Fibroblast of skin of abdomen (primary cell): ENCODE measurements around the gene CBR1.
"Not testable (repeated sequence)": the region's sequence is repeated elsewhere in the genome, so short reads cannot be mapped to it uniquely, and the experiment has no call there.

Experiments used
- DNase-seq: peaks from one replicate; pipeline ENCODE4 v3.0.0-alpha.2; 2013

Gene CBR1

GRCh38 chr21:36052860-36053714, 16.7 kb upstream of the CBR1 start:
- no peak for DNase-seq

- no peak for DNase-seq
Observed at GRCh38 chr21:36053715-36054062, 16.1 kb upstream of the CBR1 start.

DNA sequence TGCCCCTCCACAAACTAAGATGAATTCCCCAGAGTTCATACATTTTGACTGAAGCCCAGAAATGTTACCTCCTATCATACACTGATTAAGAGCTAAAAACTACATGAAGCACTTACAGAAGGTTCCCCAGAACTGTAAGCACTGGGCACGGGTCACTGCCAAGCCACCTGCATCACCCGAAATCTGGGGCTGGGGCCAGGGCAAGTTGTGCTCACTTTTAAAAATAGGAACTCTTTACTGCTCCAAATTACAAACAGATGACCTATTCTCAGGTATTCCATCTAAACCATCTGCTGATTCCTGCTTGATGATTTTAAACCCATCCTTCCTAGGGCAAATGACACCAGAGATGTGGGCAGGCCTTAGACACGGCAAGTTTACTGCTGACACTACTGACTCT, 14.3 kb upstream of the CBR1 start:
- DNase-seq = no peak

- DNase-seq = no peak
Observed at GRCh38 chr21:36059823-36060158, 10.0 kb upstream of the CBR1 start.

DNA sequence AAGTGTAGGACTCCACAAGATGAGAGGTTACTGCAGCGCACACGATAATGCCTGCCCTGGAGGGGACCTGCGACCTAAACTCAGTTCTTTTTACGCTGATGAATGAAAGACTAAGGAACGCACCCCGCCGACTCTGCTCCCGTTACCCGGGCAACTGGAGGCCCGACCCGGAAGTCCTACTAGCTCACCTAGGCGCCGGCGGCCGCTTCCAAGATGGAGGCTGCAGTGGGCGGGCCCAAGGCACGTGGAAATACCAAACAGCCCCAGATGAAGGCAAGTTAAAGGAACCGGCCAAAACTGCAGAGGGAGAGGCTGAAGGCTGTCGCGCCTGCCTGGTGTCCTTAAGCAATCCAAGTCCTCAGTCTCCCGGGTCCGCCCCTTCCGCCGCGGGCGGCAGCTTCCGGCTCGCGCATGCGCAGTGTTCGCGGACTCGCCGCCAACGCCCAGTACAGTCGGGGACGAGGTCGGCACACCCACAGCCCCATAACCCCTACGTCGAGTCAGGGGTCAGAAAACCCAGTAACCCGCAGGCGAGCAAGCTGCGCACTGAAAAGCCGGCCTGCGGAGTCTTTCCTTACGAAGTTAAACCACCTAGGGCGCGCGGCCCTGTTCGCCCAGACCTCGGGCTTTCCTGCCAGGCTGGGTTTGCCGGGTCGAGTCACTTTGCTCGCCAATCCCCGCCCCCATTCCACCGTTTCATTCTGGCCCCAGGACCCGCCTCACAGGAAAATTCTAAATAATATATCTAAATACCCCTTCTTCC, 9.5 kb upstream of the CBR1 start, which contains the start of gene SETD4:
Gene SETD4, minus strand, starts transcription at position 368 of the 763 bp plus-strand sequence. CDS start 1,638 bp downstream, outside the sequence.
- peak; percentile 94 for DNase-seq

- DNase-seq = no peak
Observed at GRCh38 chr21:36061445-36061844, 8.4 kb upstream of the CBR1 start.

GRCh38 chr21:36063375-36064084, 6.3 kb upstream of the CBR1 start:
- DNase-seq = no peak

DNA sequence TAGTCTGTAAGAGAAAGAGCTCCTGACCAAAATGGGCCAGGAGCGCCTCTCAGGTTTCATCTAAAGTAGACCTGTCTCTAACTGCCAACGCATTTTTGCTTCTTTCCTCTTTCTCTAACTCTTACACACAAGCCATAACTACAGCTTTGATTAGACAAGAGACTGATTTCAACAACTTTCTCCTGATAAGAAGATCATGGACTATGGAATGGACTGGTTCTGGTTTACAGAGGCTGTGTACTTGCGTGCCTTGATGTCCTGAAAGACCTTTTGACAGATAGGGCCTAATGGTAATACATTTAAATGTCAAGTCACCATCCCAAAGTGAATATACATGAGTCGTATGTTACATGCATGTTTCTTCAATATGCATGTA, 5.8 kb upstream of the CBR1 start:
- DNase-seq = no peak

GRCh38 chr21:36065497-36066036, 4.3 kb upstream of the CBR1 start:
- peak; percentile 59 for DNase-seq

- no peak for DNase-seq
Observed at GRCh38 chr21:36068748-36069398, 951 bp upstream of the CBR1 start.

DNA sequence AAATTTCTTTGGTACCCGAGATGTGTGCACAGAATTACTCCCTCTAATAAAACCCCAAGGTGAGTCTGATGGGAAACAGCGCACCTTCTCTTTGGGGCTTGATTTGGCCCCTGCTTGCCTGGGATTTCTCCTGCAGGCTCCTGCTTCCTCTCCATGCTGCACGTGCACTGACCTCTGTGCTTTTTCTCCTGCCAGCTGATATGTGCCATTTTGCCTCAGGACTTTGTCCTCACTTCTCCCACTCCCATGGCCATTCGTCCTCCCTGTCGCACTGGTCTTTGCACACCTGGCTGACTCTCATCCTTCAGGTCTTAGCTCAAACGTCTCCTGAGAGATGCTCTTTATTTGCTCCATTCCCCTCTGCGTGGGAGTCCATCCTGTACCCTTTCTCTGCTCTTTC, 1.2 kb downstream of the CBR1 start:
- DNase-seq = no peak

DNA sequence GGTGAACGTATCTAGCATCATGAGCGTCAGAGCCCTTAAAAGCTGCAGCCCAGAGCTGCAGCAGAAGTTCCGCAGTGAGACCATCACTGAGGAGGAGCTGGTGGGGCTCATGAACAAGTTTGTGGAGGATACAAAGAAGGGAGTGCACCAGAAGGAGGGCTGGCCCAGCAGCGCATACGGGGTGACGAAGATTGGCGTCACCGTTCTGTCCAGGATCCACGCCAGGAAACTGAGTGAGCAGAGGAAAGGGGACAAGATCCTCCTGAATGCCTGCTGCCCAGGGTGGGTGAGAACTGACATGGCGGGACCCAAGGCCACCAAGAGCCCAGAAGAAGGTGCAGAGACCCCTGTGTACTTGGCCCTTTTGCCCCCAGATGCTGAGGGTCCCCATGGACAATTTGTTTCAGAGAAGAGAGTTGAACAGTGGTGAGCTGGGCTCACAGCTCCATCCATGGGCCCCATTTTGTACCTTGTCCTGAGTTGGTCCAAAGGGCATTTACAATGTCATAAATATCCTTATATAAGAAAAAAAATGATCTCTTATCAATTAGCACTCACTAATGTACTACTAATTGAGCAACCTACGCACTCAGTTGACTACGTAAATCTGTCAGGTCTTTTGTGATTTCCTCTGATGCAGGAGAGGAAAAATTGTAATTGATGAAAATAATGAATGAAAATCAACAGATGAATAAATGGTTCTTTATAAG, 2.8 kb downstream of the CBR1 start:
- DNase-seq = no peak

DNA sequence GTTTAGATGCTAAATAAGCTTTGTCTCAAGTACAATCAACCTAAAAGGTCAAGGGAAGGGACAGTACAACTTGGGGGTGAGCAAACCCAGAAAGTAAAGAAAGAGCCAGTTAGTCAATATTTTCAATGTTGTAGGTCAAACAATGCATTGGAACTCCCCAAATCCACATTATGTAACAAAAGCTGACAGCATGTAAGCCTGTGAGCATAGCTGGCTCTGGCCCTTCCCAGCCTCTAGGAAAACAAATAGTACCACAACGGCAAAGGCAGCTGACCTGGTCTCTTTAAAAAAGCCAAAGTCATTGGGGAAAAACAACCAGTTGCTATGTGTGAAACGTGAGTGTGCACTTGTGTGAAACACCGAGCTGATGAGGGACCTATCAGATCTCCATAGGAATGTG, 3.4 kb downstream of the CBR1 start:
- no peak for DNase-seq

DNA sequence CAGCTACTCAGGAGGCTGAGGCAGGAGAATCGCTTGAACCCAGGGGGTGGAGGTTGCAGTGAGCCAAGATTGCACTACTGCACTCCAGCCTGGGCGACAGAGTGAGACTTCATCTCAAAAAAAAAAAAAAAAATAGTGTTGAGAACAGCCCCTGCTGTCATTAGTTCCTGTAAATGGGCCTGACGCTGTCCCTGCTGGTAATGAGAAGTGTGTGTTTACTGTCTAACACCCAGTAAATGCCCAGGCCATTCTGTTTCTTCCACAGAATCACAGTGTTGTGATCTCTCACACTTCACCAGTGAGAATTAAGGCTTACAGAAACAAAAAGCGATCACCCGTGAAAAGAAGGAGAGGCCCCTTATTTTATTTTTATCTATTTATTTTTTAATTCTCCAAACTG, 4.1 kb downstream of the CBR1 start:
- DNase-seq = not testable (repeated sequence)

DNA sequence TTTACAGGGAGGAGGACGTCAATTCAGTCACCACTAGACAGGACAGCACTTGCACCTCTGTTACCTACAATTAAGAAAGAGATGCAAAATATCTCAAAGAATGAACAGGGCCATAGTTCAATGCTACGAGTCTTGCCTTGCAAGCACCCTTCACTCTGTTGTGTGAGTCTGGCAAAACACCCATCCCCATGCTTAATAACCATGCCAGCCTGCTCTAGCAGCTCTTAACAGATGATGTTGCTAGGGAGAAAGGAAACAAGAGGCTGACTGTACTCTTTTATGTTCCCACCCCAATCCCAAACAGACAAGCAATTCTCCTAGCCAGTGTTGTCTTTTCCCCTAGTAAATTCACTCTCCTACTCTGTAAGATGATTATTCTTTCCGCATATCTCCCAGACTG, 5.3 kb downstream of the CBR1 start:
- no peak for DNase-seq

- no peak for DNase-seq
Observed at GRCh38 chr21:36075953-36076352, 6.1 kb downstream of the CBR1 start.

- no peak for DNase-seq
Observed at GRCh38 chr21:36076878-36077655, 7.2 kb downstream of the CBR1 start.

DNA sequence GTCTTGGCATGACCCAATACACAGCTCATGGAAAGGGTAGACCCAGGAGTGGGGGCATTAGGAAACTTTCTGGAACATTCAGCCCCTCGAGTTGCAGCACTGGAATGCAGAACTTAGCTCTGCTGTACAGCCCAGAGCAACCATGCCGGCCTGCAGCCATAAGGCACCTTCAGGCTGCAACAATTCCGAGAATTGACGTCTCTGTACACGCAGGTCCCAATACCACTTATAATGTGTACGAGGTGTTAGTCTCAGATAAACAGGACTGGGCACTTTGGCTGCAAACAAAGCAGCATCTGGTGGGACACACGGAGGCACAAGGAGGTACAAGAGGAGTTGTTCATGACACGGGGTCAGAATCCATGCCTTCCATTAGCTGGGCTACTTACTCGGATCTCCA, 7.9 kb downstream of the CBR1 start:
- no peak for DNase-seq

DNA sequence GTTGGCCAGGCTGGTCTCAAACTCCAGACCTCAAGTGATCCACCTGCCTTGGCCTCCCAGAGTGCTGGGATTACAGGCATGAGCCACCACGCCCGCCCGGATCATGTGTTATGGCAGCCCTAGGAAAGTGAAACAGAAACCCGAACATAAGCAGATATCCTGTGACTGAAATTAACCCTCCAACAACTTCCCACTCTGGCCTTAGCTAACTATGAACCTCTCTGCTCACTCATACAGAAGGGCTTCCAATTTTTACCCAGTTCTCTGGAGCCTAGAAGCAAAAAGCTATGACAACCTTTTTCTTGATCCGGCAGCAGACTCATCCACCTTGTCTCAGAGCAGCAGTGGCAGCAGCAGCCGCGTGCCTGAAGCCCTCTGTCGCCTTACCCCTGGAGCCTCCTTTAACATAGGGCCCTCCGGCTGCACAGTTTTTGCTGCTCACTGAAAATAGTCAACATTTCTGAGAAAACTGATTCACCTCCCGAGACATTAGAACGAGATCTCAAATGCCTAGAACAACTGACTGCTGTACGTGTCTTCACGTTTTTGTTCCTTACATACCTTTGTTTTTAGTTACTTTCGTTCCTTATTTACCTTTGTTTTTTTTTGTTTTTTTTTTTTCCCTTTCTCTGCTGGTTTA, 9.3 kb downstream of the CBR1 start:
- DNase-seq = no peak

- DNase-seq = no peak
Observed at GRCh38 chr21:36079671-36080070, 9.8 kb downstream of the CBR1 start.

GRCh38 chr21:36080386-36080785, 10.6 kb downstream of the CBR1 start:
- DNase-seq = no peak
